Common myeloid progenitor, CD34-positive (primary cell): ENCODE measurements around the gene ZNF577.

Experiments used
- CTCF ChIA-PET: fragments of 350-600 bp; sonication (Branson Sonifier 250); formaldehyde crosslinking; loops from one replicate; lab custom pipeline; 2021; ENCODE audit warnings: antibody characterized with exemption; lab: Charles Lee
- POLR2A ChIA-PET: fragments of 350-600 bp; sonication (Branson Sonifier 250); formaldehyde crosslinking; loops from one replicate; lab custom pipeline; 2021; ENCODE audit warnings: antibody characterized with exemption; lab: Charles Lee
- DNase-seq, 3 donors: peaks; one replicate each; pipeline versions ENCODE4 v3.0.0 to v3.0.0-alpha.2; 2013
- H3K27ac ChIP-seq, 2 experiments: 1 replicate in 1 of 2; 2 replicates in 1 of 2; pipeline ENCODE4 v1.7.0; 2013; ENCODE audit warnings: inconsistent platforms in 2 of 2, low read length in 2 of 2, mild to moderate bottlenecking in 2 of 2, low read depth in 1 of 2, moderate library complexity in 1 of 2; ENCODE audit not compliant: severe bottlenecking in 2 of 2, insufficient read depth in 1 of 2, poor library complexity in 1 of 2
- H3K27me3 ChIP-seq, 5 experiments: replicated peaks in 2 of 5; 1 replicate in 3 of 5; 2 replicates in 2 of 5; pipeline versions ENCODE4 v1.6.1 to v1.7.0; 2013; ENCODE audit warnings: low read length in 4 of 5, mild to moderate bottlenecking in 2 of 5, moderate library complexity in 2 of 5, inconsistent platforms in 1 of 5; ENCODE audit not compliant: insufficient read depth in 5 of 5, control insufficient read depth in 4 of 5
- H3K36me3 ChIP-seq, 4 experiments: 1 replicate in 2 of 4; 2 replicates in 2 of 4; pipeline versions ENCODE4 v1.6.1 to v1.7.0; 2013; ENCODE audit warnings: low read length in 3 of 4, control low read depth in 1 of 4, mild to moderate bottlenecking in 1 of 4; ENCODE audit not compliant: control insufficient read depth in 4 of 4, insufficient read depth in 4 of 4
- H3K4me1 ChIP-seq, 4 experiments: 1 replicate in 3 of 4; 2 replicates in 1 of 4; pipeline versions ENCODE4 v1.6.1 to v1.7.1; 2013; ENCODE audit warnings: low read length in 3 of 4, mild to moderate bottlenecking in 3 of 4, control low read depth in 1 of 4, inconsistent platforms in 1 of 4, moderate library complexity in 1 of 4; ENCODE audit not compliant: control insufficient read depth in 4 of 4, insufficient read depth in 4 of 4; ENCODE audit errors: control extremely low read depth in 1 of 4
- H3K4me3 ChIP-seq, 7 experiments: 1 replicate in 4 of 7; 2 replicates in 3 of 7; pipeline versions ENCODE4 v1.5.1 to v1.7.0; 2013; ENCODE audit warnings: mild to moderate bottlenecking in 7 of 7, low read length in 6 of 7, moderate library complexity in 6 of 7, inconsistent platforms in 2 of 7, low read depth in 2 of 7, control low read depth in 1 of 7; ENCODE audit not compliant: insufficient read depth in 4 of 7, control insufficient read depth in 1 of 7; ENCODE audit errors: extremely low read depth in 1 of 7
- H3K9me3 ChIP-seq, 5 experiments: 1 replicate in 4 of 5; 2 replicates in 1 of 5; pipeline versions ENCODE4 v1.6.1 to v1.7.1; 2013; ENCODE audit warnings: low read length in 4 of 5, mild to moderate bottlenecking in 2 of 5, inconsistent platforms in 1 of 5, low read depth in 1 of 5, moderate library complexity in 1 of 5; ENCODE audit not compliant: control insufficient read depth in 4 of 5, insufficient read depth in 2 of 5; ENCODE audit errors: control extremely low read depth in 1 of 5
- WGBS: methylation state at CpG from one replicate; pipeline ENCODE4 v1.1.5; 2013; ENCODE audit not compliant: insufficient coverage; 5-methylcytosine and 5-hydroxymethylcytosine counted together

The ZNF577 gene

DNA sequence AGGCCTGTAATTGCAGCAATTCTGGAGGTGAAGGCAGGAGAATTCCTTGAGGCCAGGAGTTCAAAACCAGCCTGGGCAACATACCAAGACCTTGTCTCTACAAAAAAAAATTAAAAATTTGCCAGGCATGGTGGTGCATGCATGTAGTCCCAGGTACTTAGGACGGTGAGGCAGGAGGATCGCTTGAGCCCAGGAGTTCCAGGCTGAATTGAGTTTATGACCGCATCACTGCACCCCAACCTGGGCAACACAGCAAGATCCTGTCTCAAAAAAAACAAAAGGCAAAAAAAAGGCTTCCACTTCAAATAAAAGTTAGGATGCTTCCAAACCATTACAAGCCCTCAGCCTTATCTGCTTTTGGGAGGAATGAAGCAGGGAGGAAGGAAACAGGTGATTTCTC is 5.2 kb downstream of the ZNF577 start:
- peaks cover 0 to 6% (median 0%) of the 10 kb centered on the region in 4 experiments for H3K4me1 ChIP-seq
- no peaks in the 10 kb centered on the region for H3K27me3 ChIP-seq
- CTCF ChIA-PET = no interaction called here
- H3K4me3 ChIP-seq = no peak overlapping the region
- POLR2A ChIA-PET = no interaction called here
- no peak overlapping the region for H3K27ac ChIP-seq
- 96% methylated on average over 3 of the region's 3 CpGs for WGBS
- H3K9me3 ChIP-seq = peaks cover 2 to 80% (median 47%) of the 10 kb centered on the region in 5 experiments
- peaks cover 15 to 59% (median 33%) of the 10 kb centered on the region in 4 experiments for H3K36me3 ChIP-seq
- DNase-seq = no peak

DNA sequence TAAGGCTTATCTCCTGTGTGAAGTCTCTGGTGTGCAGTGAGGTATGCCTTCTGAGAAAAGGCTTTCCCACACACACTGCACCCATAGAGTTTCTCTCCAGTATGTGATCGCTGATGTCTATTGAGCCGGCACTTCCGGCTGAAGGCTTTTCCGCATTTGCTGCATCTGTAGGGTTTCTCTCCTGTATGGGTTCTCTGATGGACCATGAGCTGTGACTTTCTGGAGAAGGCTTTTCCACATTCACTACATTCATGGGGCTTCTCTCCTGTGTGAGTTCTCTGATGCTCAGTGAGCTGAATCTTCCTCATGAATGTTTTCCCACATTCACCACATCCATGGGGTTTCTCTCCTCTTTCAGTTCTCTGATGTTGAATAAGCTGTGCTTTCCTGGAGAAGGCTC is 14.7 kb downstream of the ZNF577 start:
- Histone ChIP-seq H3K9me3 (peaks cover 28 to 94% (median 75%) of the 10 kb centered on the region in 5 experiments), H3K27me3 (no peaks in the 10 kb centered on the region), H3K4me1 (no peaks in the 10 kb centered on the region), H3K4me3 (peak overlapping the region in 2 of 7 experiments; percentile 1 to 44), H3K36me3 (peaks cover 34 to 66% (median 55%) of the 10 kb centered on the region in 4 experiments), H3K27ac (no peak overlapping the region)
- CTCF ChIA-PET = interaction anchor here (0.7 kb wide), 1 partner anchor 11 kb away, joined by 3 read pairs; no protein-coding TSS in a partner anchor
- WGBS = 100% methylated on average over 4 of the region's 4 CpGs
- no peak for DNase-seq
- POLR2A ChIA-PET = no interaction called here

GRCh38 chr19:51861870-51862622 is 25.7 kb downstream of the ZNF577 start:
- H3K27ac ChIP-seq = no peak overlapping the region
- no peak overlapping the region for H3K4me3 ChIP-seq
- peaks cover 32 to 91% (median 50%) of the 10 kb centered on the region in 5 experiments for H3K9me3 ChIP-seq
- H3K36me3 ChIP-seq = peaks cover 0 to 11% (median 2%) of the 10 kb centered on the region in 4 experiments
- ChIA-PET CTCF (interaction anchor here (0.7 to 0.8 kb wide), 2 partner anchors 11 to 84 kb away, joined by 3 read pairs; no protein-coding TSS in a partner anchor), POLR2A (no interaction called here)
- DNase-seq = no peak
- no peaks in the 10 kb centered on the region for H3K27me3 ChIP-seq
- no CpG with 5 or more reads among the region's 2 CpGs for WGBS
- H3K4me1 ChIP-seq = no peaks in the 10 kb centered on the region

DNA sequence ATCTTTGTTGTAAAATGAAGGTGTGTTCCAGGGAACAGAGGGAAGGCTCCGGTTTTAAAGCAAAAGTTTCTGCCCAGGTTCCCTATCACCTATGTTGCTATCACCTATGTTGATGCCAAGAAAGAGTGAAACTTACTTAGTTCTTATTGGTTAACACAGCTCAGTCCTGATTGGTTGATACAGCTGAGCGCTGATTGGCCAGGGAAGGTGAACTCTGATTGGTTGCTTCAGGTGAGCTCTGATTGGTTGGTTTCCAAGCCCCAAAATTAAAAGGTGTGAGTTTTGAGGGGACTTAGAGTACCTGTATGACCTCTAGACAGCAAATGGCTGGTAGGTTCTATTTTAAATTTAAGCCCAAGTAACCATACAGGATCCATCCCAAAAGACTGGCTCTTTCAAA is 50.6 kb downstream of the ZNF577 start:
- WGBS = 100% methylated on average over 2 of the region's 2 CpGs
- ChIA-PET POLR2A (no interaction called here), CTCF (no interaction called here)
- no peak overlapping the region for H3K4me3 ChIP-seq
- no peaks in the 10 kb centered on the region for H3K4me1 ChIP-seq
- no peak overlapping the region for H3K27ac ChIP-seq
- no peak for DNase-seq
- no peaks in the 10 kb centered on the region for H3K27me3 ChIP-seq
- H3K36me3 ChIP-seq = peaks cover 0 to 5% (median 1%) of the 10 kb centered on the region in 4 experiments
- peaks cover 0 to 26% (median 9%) of the 10 kb centered on the region in 5 experiments for H3K9me3 ChIP-seq

DNA sequence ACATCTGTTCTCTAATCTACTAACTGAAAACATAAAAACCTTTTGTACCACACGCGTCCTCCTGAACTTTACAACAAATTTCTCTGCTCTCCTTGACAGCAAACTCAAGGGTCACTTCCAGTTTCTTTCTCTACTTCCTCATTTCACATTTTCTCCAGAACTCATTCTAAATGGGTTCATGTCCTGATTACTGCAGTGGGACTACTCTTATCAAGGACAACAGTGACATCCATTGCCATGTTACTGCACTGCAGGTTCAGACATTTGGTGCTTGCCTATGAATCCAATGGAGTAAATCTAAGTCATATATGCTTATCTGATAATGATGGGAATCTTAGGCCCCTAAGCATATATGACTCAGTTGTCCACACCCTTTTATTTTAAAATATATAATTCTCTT is 57.5 kb downstream of the ZNF577 start:
- ChIA-PET POLR2A (no interaction called here), CTCF (no interaction called here)
- DNase-seq = peak; percentile 14 to 61 (median 41)
- Histone ChIP-seq H3K36me3 (no peaks in the 10 kb centered on the region), H3K4me3 (no peak overlapping the region), H3K9me3 (peaks cover 4 to 46% (median 16%) of the 10 kb centered on the region in 5 experiments), H3K4me1 (peaks cover 0 to 2% (median 0%) of the 10 kb centered on the region in 4 experiments), H3K27ac (no peak overlapping the region), H3K27me3 (no peaks in the 10 kb centered on the region)
- 36% methylated on average over 2 of the region's 2 CpGs for WGBS

- H3K27me3 ChIP-seq = no peaks in the 10 kb centered on the region
- H3K4me3 ChIP-seq = no peak overlapping the region
- peaks cover 0 to 48% (median 18%) of the 10 kb centered on the region in 5 experiments for H3K9me3 ChIP-seq
- CTCF ChIA-PET = interaction anchor here (0.6 to 0.7 kb wide), 2 partner anchors 35 to 108 kb away, joined by 3 read pairs; no protein-coding TSS in a partner anchor
- H3K36me3 ChIP-seq = no peaks in the 10 kb centered on the region
- POLR2A ChIA-PET = interaction anchor here (0.6 kb wide), 1 partner anchor 88 kb away, joined by 3 read pairs; no protein-coding TSS in a partner anchor
- 62% methylated on average over 10 of the region's 13 CpGs for WGBS
- no peak overlapping the region for H3K27ac ChIP-seq
- peak in 2 of 3 donors; percentile 54 to 80 for DNase-seq
- H3K4me1 ChIP-seq = peaks cover 0 to 28% (median 7%) of the 10 kb centered on the region in 4 experiments
These were observed 63.3 kb downstream of the ZNF577 start for GRCh38 chr19:51824281-51825005.
